GM12878 (cell line): ENCODE measurements around the gene EEIG2. TPM values are rescaled to one million over a fixed set of nuclear protein-coding genes. Genes with fewer than 3 reads are reported as not detected.
A peak's percentile ranks its signal among the peaks of the same experiment; 100 is the strongest.

Source experiments
- ATAC-seq: fragments of 200-7000 bp; cut with Tn5 transposase; 3 replicates; pipeline ENCODE4 v1.9.1; 2020; ENCODE audit warnings: mild to moderate bottlenecking, moderate library complexity
- BruUV-seq: library from RNA; stranded (reverse); fragments of 400-500 nt; replicated peaks from 2 replicates; lab custom pipeline; 2021; lab: Mats Ljungman, UMichigan
- CTCF ChIA-PET: fragments of 300-600 bp; sonication (Branson Sonifier 250); formaldehyde crosslinking; extraction: SDS; loops from one replicate; lab custom pipeline; 2021; ENCODE audit warnings: inconsistent platforms; lab: Yijun Ruan, JAX
- POLR2A ChIA-PET: fragments of 350-600 bp; formaldehyde crosslinking; extraction: SDS; loops from one replicate; lab custom pipeline; 2021; ENCODE audit warnings: inconsistent platforms; lab: Charles Lee
- RAD21 ChIA-PET: fragments of 300-600 bp; sonication (Branson Sonifier 250); formaldehyde crosslinking; loops from one replicate; lab custom pipeline; 2023; ENCODE audit warnings: antibody characterized with exemption; ENCODE audit not compliant: unreplicated experiment; lab: Charles Lee
- SMC1A ChIA-PET: fragments of 300-600 bp; sonication (Branson Sonifier 250); formaldehyde crosslinking; loops from one replicate; lab custom pipeline; 2023; ENCODE audit not compliant: unreplicated experiment, uncharacterized antibody; lab: Charles Lee
- DNase-seq: peaks from one replicate; pipeline ENCODE4 v3.0.0-alpha.2; 2011; ENCODE audit warnings: low read depth, low spot score
- FAIRE-seq: peaks from 3 replicates; lab custom pipeline; 2011; peaks lifted over from hg19 to GRCh38; lab: Jason Lieb, UNC
- H2AFZ ChIP-seq: 2 replicates; pipeline ENCODE4 v1.6.0; 2011; ENCODE audit warnings: low read depth, low read length, control low read depth; ENCODE audit not compliant: control insufficient read depth
- H3K27ac ChIP-seq: 2 replicates; pipeline ENCODE4 v1.5.1; 2011; ENCODE audit warnings: control low read depth; ENCODE audit not compliant: control insufficient read depth, insufficient read depth
- H3K27me3 ChIP-seq, 2 experiments: replicated peaks in 1 of 2; 2 replicates each; pipeline versions ENCODE4 v1.6.0 to v1.6.1; 2011; ENCODE audit warnings: low read length in 1 of 2; ENCODE audit not compliant: control insufficient read depth in 2 of 2, insufficient read depth in 2 of 2
- H3K36me3 ChIP-seq, 2 experiments: 2 replicates each; pipeline ENCODE4 v1.5.1; 2011; ENCODE audit warnings: low read length in 1 of 2; ENCODE audit not compliant: control insufficient read depth in 2 of 2, insufficient read depth in 2 of 2
- H3K4me1 ChIP-seq: 2 replicates; pipeline ENCODE4 v1.6.1; 2011; ENCODE audit warnings: mild to moderate bottlenecking, low read length, moderate library complexity, mixed read lengths; ENCODE audit not compliant: control insufficient read depth, insufficient read depth
- H3K4me2 ChIP-seq: 2 replicates; pipeline ENCODE4 v1.6.0; 2011; ENCODE audit warnings: control low read depth; ENCODE audit not compliant: control insufficient read depth, insufficient read depth
- H3K4me3 ChIP-seq: fragments of 200-600 bp; sonication (generic); 2 replicates; pipeline ENCODE4 v1.5.1; 2016
- H3K79me2 ChIP-seq: 2 replicates; pipeline ENCODE4 v1.6.0; 2011; ENCODE audit warnings: low read length; ENCODE audit not compliant: control insufficient read depth, insufficient read depth
- H3K9ac ChIP-seq: 2 replicates; pipeline ENCODE4 v1.8.0; 2011; ENCODE audit warnings: low read length, control low read depth, mixed read lengths; ENCODE audit not compliant: control insufficient read depth, insufficient read depth
- H3K9me3 ChIP-seq: replicated peaks from 3 replicates; pipeline ENCODE4 v1.5.1; 2011; ENCODE audit warnings: mild to moderate bottlenecking, low read length; ENCODE audit not compliant: control insufficient read depth, insufficient read depth
- H4K20me1 ChIP-seq: 2 replicates; pipeline ENCODE4 v1.6.0; 2011; ENCODE audit not compliant: control insufficient read depth, insufficient read depth
- BHLHE40 ChIP-seq, 2 experiments: fragments of 450-650 bp in 1 of 2; IDR thresholded peaks; 2 replicates each; pipeline ENCODE4 v1.6.1; 2011 to 2017; ENCODE audit warnings: low read depth in 2 of 2, borderline replicate concordance in 1 of 2, improper control_type of control experiment in 1 of 2, low read length in 1 of 2, mild to moderate bottlenecking in 1 of 2
- CREM ChIP-seq: IDR thresholded peaks from 2 replicates; pipeline ENCODE4 v1.6.1; 2014; ENCODE audit warnings: antibody characterized with exemption, low read depth
- EGR1 ChIP-seq, 2 experiments: IDR thresholded peaks; 1 replicate in 1 of 2; 2 replicates in 1 of 2; pipeline ENCODE4 v1.6.1; 2011 to 2012; ENCODE audit warnings: low read depth in 2 of 2, low read length in 2 of 2, borderline replicate concordance in 1 of 2, mild to moderate bottlenecking in 1 of 2, moderate library complexity in 1 of 2
- HCFC1 ChIP-seq: fragments of 150-350 bp; IDR thresholded peaks from 2 replicates; pipeline ENCODE4 v1.6.1; 2014; ENCODE audit warnings: low read length
- IKZF1 ChIP-seq: fragments of 450-650 bp; conservative IDR thresholded peaks from 2 replicates; pipeline ENCODE4 v1.6.1; 2017; ENCODE audit warnings: antibody characterized with exemption, mild to moderate bottlenecking
- NFYA ChIP-seq: IDR thresholded peaks from 2 replicates; pipeline ENCODE4 v1.6.1; 2011; ENCODE audit warnings: low read depth, mild to moderate bottlenecking, low read length, improper control_type of control experiment, borderline replicate concordance
- RB1 ChIP-seq: fragments of 450-650 bp; formaldehyde crosslinking; IDR thresholded peaks from 2 replicates; pipeline ENCODE4 v1.6.1; 2017; ENCODE audit warnings: mild to moderate bottlenecking, borderline replicate concordance
- SMC3 ChIP-seq: IDR thresholded peaks from 2 replicates; pipeline ENCODE4 v1.6.1; 2011; ENCODE audit warnings: low read length, improper control_type of control experiment, borderline replicate concordance
- SPI1 ChIP-seq: IDR thresholded peaks from 2 replicates; pipeline ENCODE4 v1.6.1; 2011; ENCODE audit warnings: low read depth, mild to moderate bottlenecking, low read length, moderate library complexity, borderline replicate concordance; ENCODE audit not compliant: insufficient read depth
- WRNIP1 ChIP-seq: IDR thresholded peaks from 2 replicates; pipeline ENCODE4 v1.6.1; 2011; ENCODE audit warnings: low read depth, low read length, improper control_type of control experiment, borderline replicate concordance
- YY1 ChIP-seq: IDR thresholded peaks from 2 replicates; pipeline ENCODE4 v1.6.1; 2011; ENCODE audit warnings: low read depth, mild to moderate bottlenecking, low read length
- ZBED1 ChIP-seq: IDR thresholded peaks from 2 replicates; pipeline ENCODE4 v1.6.1; 2016; ENCODE audit warnings: borderline replicate concordance
- ZNF207 ChIP-seq: fragments of 450-650 bp; IDR thresholded peaks from 2 replicates; pipeline ENCODE4 v1.6.1; 2014; ENCODE audit warnings: antibody characterized with exemption, mild to moderate bottlenecking, borderline replicate concordance
- WGBS: methylation state at CpG from one replicate; pipeline ENCODE4 v1.1.6; 2016; ENCODE audit warnings: low lambda C conversion rate; ENCODE audit not compliant: insufficient replicate concordance, insufficient coverage; ENCODE audit errors: missing lambda C conversion rate; 5-methylcytosine and 5-hydroxymethylcytosine counted together
- in situ Hi-C: fragments of 300-500 bp; cut with MboI; formaldehyde crosslinking; loops from 9 replicates; pipeline ENCODE4 v1.14.3; 2018; ENCODE audit warnings: mixed read lengths
- intact Hi-C: fragments of 100-400 bp; cut with micrococcal nuclease; formaldehyde crosslinking; loops from one replicate; pipeline ENCODE4 v1.14.2; 2022; ENCODE audit not compliant: unreplicated experiment
- polyA plus RNA-seq, 11 experiments: library from polyadenylated mRNA; depleted of rRNA in 4 of 11; unstranded in 6 of 11; stranded (reverse) in 5 of 11; fragments of >200 nt; fragmentation: Nextera tagmentation in 4 of 11; fragmentation: Illumina TruSeq in 1 of 11; extraction: Ambion mirVana in 4 of 11; extraction: Trizol in 1 of 11; gene quantifications; 1 replicate in 1 of 11; 2 replicates in 10 of 11; pipeline versions ENCODE4 v1.2.1 to v1.2.3, GENCODE V29; 2011 to 2016; ENCODE audit warnings: inconsistent platforms in 2 of 11, missing spikeins in 2 of 11, low read depth in 1 of 11
- total RNA-seq, 4 experiments: library from RNA; depleted of rRNA in 3 of 4; stranded (reverse); fragments of >200 nt in 3 of 4; fragmentation: Illumina TruSeq in 1 of 4; extraction: Trizol in 1 of 4; gene quantifications; 2 replicates each; pipeline versions ENCODE4 v1.2.1 to v1.2.3, GENCODE V29; 2013 to 2021

EEIG2 gene
- total and polyA plus RNA-seq, 10 of the 15 experiments (the other 5 are each of a cell fraction or from before 2014, with no cell fraction given): 1.4 to 17.2 (median 9.8) TPM

DNA sequence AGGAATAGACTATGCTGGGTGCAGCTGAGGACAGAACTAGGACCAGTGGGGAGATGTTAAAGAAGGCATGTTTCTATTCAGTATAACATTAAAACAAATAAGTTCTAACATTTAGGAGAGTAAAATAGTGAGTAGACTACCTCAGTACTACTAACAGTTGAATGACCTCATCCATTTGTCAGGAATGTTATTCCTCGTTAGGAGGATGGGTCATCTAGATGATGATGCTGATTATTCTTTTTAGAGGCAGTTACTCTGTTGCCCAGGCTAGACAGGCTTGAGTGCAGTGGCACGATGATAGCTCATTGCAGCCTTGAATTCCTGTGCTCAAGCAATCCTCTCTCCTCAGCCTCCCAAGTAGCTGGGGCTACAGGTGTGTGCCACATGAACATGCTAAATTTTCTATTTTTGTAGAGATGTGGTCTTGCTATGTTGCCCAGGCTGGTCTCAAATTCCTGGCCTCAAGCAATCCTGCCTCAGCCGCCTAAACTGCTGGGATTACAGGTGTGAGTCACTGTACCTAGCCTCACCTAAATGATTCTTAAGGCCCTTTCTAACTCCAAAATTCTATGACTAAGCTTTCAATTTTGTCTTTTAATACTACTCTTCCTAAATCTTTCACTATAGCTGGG, 9.3 kb downstream of the EEIG2 start:
- Histone ChIP-seq H3K4me1 (peaks cover 3% of the 10 kb centered on the region; the same call in 1 of the 2 replicates), H3K9me3 (no peaks in the 10 kb centered on the region), H3K9ac (no peak overlapping the region), H3K27ac (no peak overlapping the region), H3K36me3 (no peaks in the 10 kb centered on the region), H4K20me1 (no peaks in the 10 kb centered on the region), H3K79me2 (no peaks in the 10 kb centered on the region; the same call in 1 of the 2 replicates), H3K27me3 (no peaks in the 10 kb centered on the region), H3K4me3 (no peak overlapping the region), H2AFZ (no peak overlapping the region), H3K4me2 (no peak overlapping the region)
- 95% methylated on average over 3 of the region's 3 CpGs for WGBS
- ChIA-PET POLR2A (interaction anchor here (0.5 kb wide), 1 partner anchor 10 kb away, joined by 4 read pairs; no protein-coding TSS in a partner anchor), CTCF (interaction anchor here (0.9 to 4.0 kb wide), 11 partner anchors 9 to 74 kb away, joined by 3 to 38 read pairs (median 4); partner anchors contain the start of gene EEIG2), SMC1A (interaction anchor here (0.9 to 4.1 kb wide), 6 partner anchors 9 to 442 kb away, joined by 3 to 39 read pairs (median 5); partner anchors contain the start of gene EEIG2), RAD21 (interaction anchor here (2.3 to 2.6 kb wide), 2 partner anchors 9 to 57 kb away, joined by 10 to 12 read pairs; partner anchors contain the start of gene EEIG2)
- intact Hi-C loops: no loop called here
- TF ChIP-seq ZBED1: no peak
- no peak for TF ChIP-seq YY1
- no peak for TF ChIP-seq WRNIP1
- in situ Hi-C loops: loop anchor here (5.0 to 10.0 kb wide), 2 partner anchors 78 to 364 kb away; partner anchors contain the start of gene SLC25A24
- ATAC-seq: no peak
- DNase-seq: no peak
- no peak for FAIRE-seq
- no TSS peak for BruUV-seq

DNA sequence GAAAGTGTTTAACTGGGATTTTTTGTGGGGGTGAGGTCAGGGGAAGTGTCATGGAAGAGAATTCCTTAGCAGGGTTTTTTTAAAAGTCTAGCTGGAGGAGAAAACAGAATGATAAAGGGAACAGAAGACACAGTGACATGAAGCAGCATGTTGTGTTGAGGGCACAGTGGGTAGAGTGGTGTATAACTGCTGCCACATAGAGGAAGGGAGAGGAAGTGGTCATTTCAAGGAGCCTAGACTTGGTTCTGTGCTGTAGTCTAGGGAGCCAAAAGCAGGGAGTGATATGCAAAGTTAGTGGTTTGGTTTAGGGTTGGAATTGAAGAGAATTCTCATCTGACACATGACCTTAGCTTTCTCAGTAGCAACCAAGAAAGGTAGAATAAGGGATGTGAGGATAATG, 10.2 kb downstream of the EEIG2 start:
- H3K27ac ChIP-seq: no peak overlapping the region
- POLR2A ChIA-PET: no interaction called here
- H3K79me2 ChIP-seq: no peaks in the 10 kb centered on the region; the same call in 1 of the 2 replicates
- RAD21 ChIA-PET: interaction anchor here (0.6 to 2.6 kb wide), 3 partner anchors 10 to 76 kb away, joined by 3 to 12 read pairs (median 10); partner anchors contain the start of gene EEIG2
- no peak overlapping the region for H3K4me3 ChIP-seq
- ATAC-seq (peak; percentile 99), FAIRE-seq (peak; percentile 84), DNase-seq (no peak)
- CTCF ChIA-PET: interaction anchor here (1.0 to 4.0 kb wide), 13 partner anchors 10 to 788 kb away, joined by 3 to 38 read pairs (median 4); partner anchors contain the start of gene EEIG2
- H3K4me2 ChIP-seq: no peak overlapping the region
- H3K9me3 ChIP-seq: no peaks in the 10 kb centered on the region
- H3K27me3 ChIP-seq: no peaks in the 10 kb centered on the region
- intact Hi-C loops (no loop called here), in situ Hi-C loops (no loop called here)
- no TSS peak for BruUV-seq
- H4K20me1 ChIP-seq: no peaks in the 10 kb centered on the region
- SMC1A ChIA-PET: interaction anchor here (0.9 to 4.1 kb wide), 11 partner anchors 8 to 443 kb away, joined by 3 to 39 read pairs (median 4); partner anchors contain the start of gene EEIG2
- H3K36me3 ChIP-seq: no peaks in the 10 kb centered on the region
- H2AFZ ChIP-seq: no peak overlapping the region; the same call in 1 of the 2 replicates
- peaks cover 3% of the 10 kb centered on the region; the same call in 1 of the 2 replicates for H3K4me1 ChIP-seq
- no peak overlapping the region for H3K9ac ChIP-seq
- TF ChIP-seq EGR1 (IDR thresholded peaks at IDR 0.05; ENCODE audit: borderline replicate concordance in 1 of 2, low read depth in 2 of 2, low read length in 2 of 2) (no peak), SMC3 (peak; percentile 29; the same call in 1 of the 2 replicates), ZNF207 (no peak), IKZF1 (no peak), RB1 (no peak), NFYA (no peak), CREM (no peak), BHLHE40 (IDR thresholded peaks at IDR 0.05; ENCODE audit: borderline replicate concordance in 1 of 2, low read depth in 2 of 2, low read length in 1 of 2) (no peak), SPI1 (peak; percentile 76; the same call in 1 of the 2 replicates), HCFC1 (no peak)
